Measurements from ENCODE around the gene IVL.

DNA sequence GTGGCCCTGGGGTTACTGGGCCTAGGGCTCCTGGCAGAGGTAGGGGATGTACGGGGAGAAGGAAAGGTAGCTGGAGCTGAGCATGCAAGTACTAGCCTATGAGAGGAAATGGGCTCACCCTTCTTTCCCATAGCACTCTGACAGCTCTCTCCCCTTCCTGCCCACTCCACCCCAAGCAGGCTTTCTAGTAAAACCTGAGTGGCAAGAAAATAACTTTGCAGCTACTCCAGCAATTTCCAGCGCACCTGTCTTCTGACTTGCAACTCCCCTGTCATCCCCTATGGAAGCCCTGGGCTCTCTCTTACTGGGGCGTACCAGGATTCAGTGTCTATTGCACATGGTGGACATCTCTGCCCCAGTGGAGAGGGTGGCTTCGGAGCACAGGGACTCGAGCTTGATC is 6.7 kb upstream of the IVL start:
- TF ChIP-seq, protein P1, sequence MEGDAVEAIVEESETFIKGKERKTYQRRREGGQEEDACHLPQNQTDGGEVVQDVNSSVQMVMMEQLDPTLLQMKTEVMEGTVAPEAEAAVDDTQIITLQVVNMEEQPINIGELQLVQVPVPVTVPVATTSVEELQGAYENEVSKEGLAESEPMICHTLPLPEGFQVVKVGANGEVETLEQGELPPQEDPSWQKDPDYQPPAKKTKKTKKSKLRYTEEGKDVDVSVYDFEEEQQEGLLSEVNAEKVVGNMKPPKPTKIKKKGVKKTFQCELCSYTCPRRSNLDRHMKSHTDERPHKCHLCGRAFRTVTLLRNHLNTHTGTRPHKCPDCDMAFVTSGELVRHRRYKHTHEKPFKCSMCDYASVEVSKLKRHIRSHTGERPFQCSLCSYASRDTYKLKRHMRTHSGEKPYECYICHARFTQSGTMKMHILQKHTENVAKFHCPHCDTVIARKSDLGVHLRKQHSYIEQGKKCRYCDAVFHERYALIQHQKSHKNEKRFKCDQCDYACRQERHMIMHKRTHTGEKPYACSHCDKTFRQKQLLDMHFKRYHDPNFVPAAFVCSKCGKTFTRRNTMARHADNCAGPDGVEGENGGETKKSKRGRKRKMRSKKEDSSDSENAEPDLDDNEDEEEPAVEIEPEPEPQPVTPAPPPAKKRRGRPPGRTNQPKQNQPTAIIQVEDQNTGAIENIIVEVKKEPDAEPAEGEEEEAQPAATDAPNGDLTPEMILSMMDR (IDR thresholded peaks at IDR 0.05): no peak
- no peak for TF ChIP-seq POLR2A (IDR thresholded peaks at IDR 0.05)

Data from adrenal gland (tissue), 5 donors.